Testis (tissue), 2 donors: Measurements from ENCODE around the gene POLH.

Source experiments
- POLR2A ChIP-seq: fragments of 450-650 bp; IDR thresholded peaks from one replicate; pipeline ENCODE4 v1.6.1; 2017; ENCODE audit warnings: antibody characterized with exemption, mild to moderate bottlenecking, moderate library complexity
- TF ChIP-seq, protein P1 (sequence below), 3 experiments: fragments of 450-650 bp in 2 of 3; fragments of 200-600 bp in 1 of 3; sonication (generic) in 1 of 3; IDR thresholded peaks; one replicate each; pipeline ENCODE4 v1.5.1; 2016 to 2019; ENCODE audit warnings: antibody characterized with exemption in 3 of 3, mild to moderate bottlenecking in 2 of 3, moderate library complexity in 1 of 3

DNA sequence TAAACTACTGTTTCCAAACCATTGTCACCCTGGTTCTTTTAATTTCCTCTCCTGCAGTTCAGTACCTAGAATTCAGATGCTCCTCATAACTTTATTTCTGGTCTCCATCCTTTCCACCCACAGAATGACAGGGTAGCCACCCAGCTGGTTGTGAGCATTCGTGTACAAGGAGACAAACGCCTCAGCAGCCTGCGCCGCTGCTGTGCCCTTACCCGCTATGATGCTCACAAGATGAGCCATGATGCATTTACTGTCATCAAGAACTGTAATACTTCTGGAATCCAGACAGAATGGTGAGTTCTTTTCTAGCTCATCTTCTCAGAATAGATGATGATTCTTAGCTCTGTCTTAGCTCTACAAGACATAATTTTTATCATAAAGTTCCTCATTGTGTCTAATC, 34.4 kb downstream of the POLH start:
- TF ChIP-seq, protein P1, sequence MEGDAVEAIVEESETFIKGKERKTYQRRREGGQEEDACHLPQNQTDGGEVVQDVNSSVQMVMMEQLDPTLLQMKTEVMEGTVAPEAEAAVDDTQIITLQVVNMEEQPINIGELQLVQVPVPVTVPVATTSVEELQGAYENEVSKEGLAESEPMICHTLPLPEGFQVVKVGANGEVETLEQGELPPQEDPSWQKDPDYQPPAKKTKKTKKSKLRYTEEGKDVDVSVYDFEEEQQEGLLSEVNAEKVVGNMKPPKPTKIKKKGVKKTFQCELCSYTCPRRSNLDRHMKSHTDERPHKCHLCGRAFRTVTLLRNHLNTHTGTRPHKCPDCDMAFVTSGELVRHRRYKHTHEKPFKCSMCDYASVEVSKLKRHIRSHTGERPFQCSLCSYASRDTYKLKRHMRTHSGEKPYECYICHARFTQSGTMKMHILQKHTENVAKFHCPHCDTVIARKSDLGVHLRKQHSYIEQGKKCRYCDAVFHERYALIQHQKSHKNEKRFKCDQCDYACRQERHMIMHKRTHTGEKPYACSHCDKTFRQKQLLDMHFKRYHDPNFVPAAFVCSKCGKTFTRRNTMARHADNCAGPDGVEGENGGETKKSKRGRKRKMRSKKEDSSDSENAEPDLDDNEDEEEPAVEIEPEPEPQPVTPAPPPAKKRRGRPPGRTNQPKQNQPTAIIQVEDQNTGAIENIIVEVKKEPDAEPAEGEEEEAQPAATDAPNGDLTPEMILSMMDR (IDR thresholded peaks at IDR 0.05): no peak
- TF ChIP-seq POLR2A: no peak
